Measurements from ENCODE around the gene C2CD4C.
"Not testable (repeated sequence)": the region's sequence is repeated elsewhere in the genome, so short reads cannot be mapped to it uniquely, and the experiment has no call there.

The C2CD4C gene

GRCh38 chr19:397941-398706 is 10.8 kb downstream of the C2CD4C start:
- no peak for DNase-seq

- no peak for DNase-seq
Measured at GRCh38 chr19:397321-397720, 11.6 kb downstream of the C2CD4C start.

GRCh38 chr19:395467-395866 is 13.5 kb downstream of the C2CD4C start:
- DNase-seq, result no peak

- DNase-seq, result not testable (repeated sequence)
Measured at GRCh38 chr19:394857-395256, 14.1 kb downstream of the C2CD4C start.

GRCh38 chr19:393560-393959 is 15.4 kb downstream of the C2CD4C start:
- not testable (repeated sequence) for DNase-seq

GRCh38 chr19:392375-392970 is 16.5 kb downstream of the C2CD4C start:
- DNase-seq, result no peak

- no peak for DNase-seq
Measured at GRCh38 chr19:391726-392374, 17.1 kb downstream of the C2CD4C start.

DNA sequence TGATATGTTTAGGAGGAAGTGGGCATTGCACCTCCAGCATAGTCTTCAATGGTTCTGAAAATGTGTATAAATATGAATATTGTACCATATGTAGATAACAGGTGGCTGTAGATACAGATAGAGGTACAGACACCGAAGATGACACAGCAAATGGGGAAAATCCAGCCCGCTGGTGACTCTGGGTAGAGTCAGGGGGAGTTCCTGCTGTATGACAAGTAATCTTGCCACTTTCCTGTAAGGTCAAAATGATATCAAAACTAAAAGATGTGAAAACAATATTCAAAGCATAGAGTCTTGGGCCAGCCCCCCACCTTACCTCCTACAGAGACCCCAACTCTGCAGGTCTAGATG is 17.8 kb downstream of the C2CD4C start:
- no peak for DNase-seq

DNA sequence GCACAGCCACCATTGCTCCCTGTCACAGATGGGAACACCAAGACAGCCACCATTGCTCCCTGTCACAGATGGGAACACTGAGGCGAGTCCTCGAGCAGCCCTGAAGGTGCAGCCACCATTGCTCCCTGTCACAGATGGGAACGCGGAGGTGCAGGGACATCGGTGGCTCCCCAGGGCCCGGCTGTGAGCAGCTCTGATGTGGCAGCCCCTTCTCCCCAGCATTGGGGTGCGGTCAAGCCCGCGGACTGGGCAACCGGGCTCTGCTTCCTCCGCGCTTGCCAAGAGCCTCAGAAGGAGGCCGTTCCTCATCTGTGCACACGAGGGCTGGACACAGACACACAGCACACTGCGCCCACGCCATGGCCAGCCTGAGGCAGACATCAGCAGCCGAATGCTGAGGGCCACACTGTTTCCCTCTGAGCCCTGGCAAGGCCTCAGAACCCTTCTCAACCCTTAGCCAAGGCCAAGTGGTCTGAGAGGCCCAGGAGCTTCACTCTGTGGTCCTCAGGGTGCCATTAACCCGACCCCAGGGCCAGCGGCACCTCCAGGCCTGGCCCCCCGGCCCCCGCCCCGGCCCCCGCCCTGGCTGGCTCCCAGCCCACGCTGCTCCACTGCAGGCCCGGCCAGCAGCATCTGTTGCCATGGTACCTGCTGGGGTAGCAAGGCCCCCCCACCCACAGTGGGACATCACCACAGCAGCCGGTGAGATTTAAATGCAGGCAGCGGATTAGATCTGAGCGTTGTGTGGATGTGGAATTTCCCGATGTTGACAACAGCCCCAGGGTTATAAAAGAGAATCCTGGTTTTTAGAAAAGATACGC is 18.4 kb downstream of the C2CD4C start:
- DNase-seq, result no peak

GRCh38 chr19:389935-390289 is 19.0 kb downstream of the C2CD4C start:
- no peak for DNase-seq

GRCh38 chr19:389255-389934 is 19.6 kb downstream of the C2CD4C start:
- DNase-seq, result no peak

- no peak for DNase-seq
Measured at GRCh38 chr19:388691-389090, 20.3 kb downstream of the C2CD4C start.

DNA sequence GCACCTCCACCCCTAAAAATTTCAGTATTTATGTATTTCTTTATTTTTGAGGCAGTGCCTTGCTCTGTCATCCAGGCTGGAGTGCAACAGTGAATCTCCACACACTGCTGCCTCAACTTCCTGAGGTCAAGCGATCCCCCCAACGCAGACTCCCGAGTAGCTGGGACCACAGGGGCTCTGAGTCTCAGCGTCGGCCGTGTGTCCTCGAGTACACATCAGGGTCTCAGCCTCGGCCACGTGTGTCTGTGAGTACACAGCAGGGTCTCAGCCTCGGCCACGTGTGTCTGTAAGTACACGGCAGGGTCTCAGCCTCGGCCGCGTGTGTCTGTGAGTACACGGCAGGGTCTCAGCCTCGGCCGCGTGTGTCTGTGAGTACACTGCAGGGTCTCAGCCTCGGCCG is 21.2 kb downstream of the C2CD4C start:
- no peak for DNase-seq

DNA sequence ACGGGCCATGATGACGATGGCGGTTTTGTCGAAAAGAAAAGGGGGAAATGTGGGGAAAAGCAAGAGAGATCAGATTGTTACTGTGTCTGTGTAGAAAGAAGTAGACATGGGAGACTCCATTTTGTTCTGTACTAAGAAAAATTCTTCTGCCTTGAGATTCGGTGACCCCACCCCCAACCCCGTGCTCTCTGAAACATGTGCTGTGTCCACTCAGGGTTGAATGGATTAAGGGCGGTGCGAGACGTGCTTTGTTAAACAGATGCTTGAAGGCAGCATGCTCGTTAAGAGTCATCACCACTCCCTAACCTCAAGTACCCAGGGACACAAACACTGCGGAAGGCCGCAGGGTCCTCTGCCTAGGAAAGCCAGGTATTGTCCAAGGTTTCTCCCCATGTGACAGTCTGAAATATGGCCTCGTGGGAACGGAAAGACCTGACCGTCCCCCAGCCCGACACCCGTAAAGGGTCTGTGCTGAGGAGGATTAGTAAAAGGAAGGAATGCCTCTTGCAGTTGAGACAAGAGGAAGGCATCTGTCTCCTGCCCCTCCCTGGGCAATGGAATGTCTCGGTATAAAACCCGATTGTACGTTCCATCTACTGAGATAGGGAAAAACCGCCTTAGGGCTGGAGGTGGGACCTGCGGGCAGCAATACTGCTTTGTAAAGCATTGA is 22.2 kb downstream of the C2CD4C start:
- not testable (repeated sequence) for DNase-seq

DNA sequence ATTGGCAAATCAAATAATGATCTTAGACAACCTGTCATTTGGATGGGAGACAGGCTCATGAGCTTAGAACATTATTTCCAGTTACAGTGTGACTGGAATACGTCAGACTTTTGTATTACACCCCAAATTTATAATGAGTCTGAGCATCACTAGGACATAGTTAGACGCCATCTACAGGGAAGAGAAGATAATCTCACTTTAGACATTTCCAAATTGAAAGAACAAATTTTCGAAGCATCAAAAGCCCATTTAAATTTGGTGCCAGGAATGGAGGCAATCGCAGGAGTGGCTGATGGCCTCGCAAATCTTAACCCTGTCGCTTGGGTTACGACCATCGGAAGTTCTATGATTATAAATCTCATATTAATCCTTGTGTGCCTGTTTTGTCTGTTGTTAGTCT is 22.8 kb downstream of the C2CD4C start:
- not testable (repeated sequence) for DNase-seq

DNA sequence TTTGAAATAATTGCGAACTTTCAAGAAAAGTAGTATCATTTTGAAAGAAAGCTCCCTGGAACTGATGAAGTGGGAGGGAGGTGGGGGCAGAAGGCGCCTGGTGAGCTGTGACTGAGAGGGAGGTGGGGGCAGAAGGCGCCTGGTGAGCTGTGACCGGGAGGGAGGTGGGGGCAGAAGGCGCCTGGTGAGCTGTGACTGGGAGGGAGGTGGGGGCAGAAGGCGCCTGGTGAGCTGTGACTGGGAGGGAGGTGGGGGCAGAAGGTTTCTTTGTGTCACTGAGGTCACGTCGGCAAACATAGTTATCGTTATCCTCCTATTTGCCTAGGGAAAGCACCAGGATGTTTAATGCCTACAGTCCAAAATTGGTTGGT is 24.2 kb downstream of the C2CD4C start:
- no peak for DNase-seq

DNA sequence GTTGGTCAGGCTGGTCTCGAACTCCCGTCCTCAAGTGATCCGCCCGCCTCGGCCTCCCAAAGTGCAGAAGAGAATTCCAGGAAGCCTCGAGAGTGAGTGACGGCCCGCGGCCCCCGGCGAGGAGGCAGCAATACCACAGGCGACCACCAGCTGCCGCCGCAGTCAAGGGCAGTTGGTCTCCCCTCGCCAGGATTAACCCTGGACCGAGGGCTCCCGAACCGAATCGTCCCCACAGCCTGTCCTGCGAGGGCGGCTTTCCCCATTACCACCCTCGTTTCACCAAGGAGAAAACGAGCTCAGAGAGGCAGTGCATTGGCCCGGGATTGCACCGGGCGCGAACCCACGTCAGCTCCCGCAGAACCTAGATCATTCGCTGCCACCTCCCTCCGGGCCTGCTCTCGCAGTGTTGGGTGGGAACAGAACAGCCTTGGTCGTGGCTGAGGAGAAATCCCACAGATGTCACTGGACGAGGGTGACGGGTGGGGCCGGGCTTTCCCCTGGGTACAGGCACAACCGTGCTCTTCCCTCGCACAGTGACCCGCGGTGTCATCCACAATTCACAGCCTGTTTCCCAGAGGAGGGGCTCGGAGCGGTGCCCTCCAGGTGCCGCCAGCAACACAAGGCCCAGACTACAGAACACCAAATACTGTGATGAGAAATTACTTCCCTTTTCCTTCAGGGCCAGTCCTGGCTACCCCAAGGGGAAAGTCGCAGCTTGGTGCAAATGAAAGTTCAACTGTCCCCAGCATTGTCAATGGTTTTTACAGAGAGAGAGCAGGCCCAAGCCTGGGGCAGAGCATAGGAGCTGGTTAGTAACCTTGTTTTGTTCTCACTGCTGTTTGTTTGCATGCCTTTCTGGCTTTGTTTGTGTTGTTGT is 24.8 kb downstream of the C2CD4C start:
- no peak for DNase-seq

- no peak for DNase-seq
Measured at GRCh38 chr19:383040-383439, 25.9 kb downstream of the C2CD4C start.

- DNase-seq, result not testable (repeated sequence)
Measured at GRCh38 chr19:382578-382977, 26.4 kb downstream of the C2CD4C start.

GRCh38 chr19:381901-382300 is 27.0 kb downstream of the C2CD4C start:
- DNase-seq, result not testable (repeated sequence)

- not testable (repeated sequence) for DNase-seq
Measured at GRCh38 chr19:380618-381219, 28.2 kb downstream of the C2CD4C start.
